Brain microvascular endothelial cell (primary cell): ENCODE measurements around the gene FBXO31.
A peak's percentile ranks its signal among the peaks of the same experiment; 100 is the strongest.
"Not testable (repeated sequence)": the region's sequence is repeated elsewhere in the genome, so short reads cannot be mapped to it uniquely, and the experiment has no call there.

Experiments used
- DNase-seq: peaks from one replicate; pipeline ENCODE4 v3.0.0-alpha.2; 2020
- H3K27ac ChIP-seq: fragments of 250-450 bp; sonication (Bioruptor Pico); 2 replicates; pipeline ENCODE4 v1.5.1; 2020; ENCODE audit warnings: mild to moderate bottlenecking, moderate library complexity
- H3K27me3 ChIP-seq: fragments of 250-450 bp; sonication (Bioruptor Pico); replicated peaks from 2 replicates; pipeline ENCODE4 v1.5.1; 2020; ENCODE audit warnings: mild to moderate bottlenecking
- H3K36me3 ChIP-seq: fragments of 250-450 bp; sonication (Bioruptor Pico); replicated peaks from 2 replicates; pipeline ENCODE4 v1.5.1; 2020; ENCODE audit warnings: mild to moderate bottlenecking
- H3K4me3 ChIP-seq: 2 replicates; pipeline ENCODE4 v1.5.1; 2011; ENCODE audit warnings: low read depth, mild to moderate bottlenecking, control low read depth, low read length, moderate library complexity
- CTCF ChIP-seq: IDR thresholded peaks from 2 replicates; pipeline ENCODE4 v1.5.1; 2011; ENCODE audit warnings: low read depth, mild to moderate bottlenecking, moderate library complexity, low read length, control low read depth, inconsistent platforms; ENCODE audit errors: missing control alignments
- in situ Hi-C: cut with HindIII; loops from 2 replicates; pipeline ENCODE4 v1.10.0; 2017; ENCODE audit warnings: low sequenced_read_pairs, low pct_ligation_motif_present

The FBXO31 gene

GRCh38 chr16:87384162-87384874, 742 bp upstream of the FBXO31 start:
- in situ Hi-C loops, result no loop called here
- no peak for DNase-seq
- Histone ChIP-seq H3K27me3 (no peaks in the 10 kb centered on the region), H3K4me3 (peak overlapping the region; percentile 72), H3K36me3 (no peaks in the 10 kb centered on the region), H3K27ac (peak overlapping the region; percentile 40)
- no peak for TF ChIP-seq CTCF

GRCh38 chr16:87382023-87382785, 1.4 kb downstream of the FBXO31 start:
- in situ Hi-C loops, result no loop called here
- Histone ChIP-seq H3K36me3 (no peaks in the 10 kb centered on the region), H3K4me3 (peak overlapping the region; percentile 72), H3K27me3 (no peaks in the 10 kb centered on the region), H3K27ac (peak overlapping the region; percentile 38)
- no peak for TF ChIP-seq CTCF
- no peak for DNase-seq

GRCh38 chr16:87380881-87381280, 2.7 kb downstream of the FBXO31 start:
- H3K27me3 ChIP-seq, result no peaks in the 10 kb centered on the region
- no peaks in the 10 kb centered on the region for H3K36me3 ChIP-seq
- peak overlapping the region; percentile 62 for H3K27ac ChIP-seq
- peak; percentile 35 for TF ChIP-seq CTCF
- in situ Hi-C loops, result no loop called here
- DNase-seq, result no peak
- no peak overlapping the region for H3K4me3 ChIP-seq

GRCh38 chr16:87380403-87380802, 3.2 kb downstream of the FBXO31 start:
- H3K27ac ChIP-seq, result peak overlapping the region; percentile 62
- no peak for TF ChIP-seq CTCF
- in situ Hi-C loops, result no loop called here
- no peak for DNase-seq
- no peak overlapping the region for H3K4me3 ChIP-seq
- H3K27me3 ChIP-seq, result no peaks in the 10 kb centered on the region
- H3K36me3 ChIP-seq, result no peaks in the 10 kb centered on the region

- DNase-seq, H3K27me3 ChIP-seq, H3K36me3 ChIP-seq, H3K4me3 ChIP-seq, in situ Hi-C loops, H3K27ac ChIP-seq: not testable (repeated sequence)
Observed at GRCh38 chr16:87379312-87379752, 4.2 kb downstream of the FBXO31 start.

GRCh38 chr16:87376660-87377059, 6.9 kb downstream of the FBXO31 start:
- no peak for DNase-seq
- no peak overlapping the region for H3K4me3 ChIP-seq
- TF ChIP-seq CTCF, result no peak
- in situ Hi-C loops, result no loop called here
- H3K27me3 ChIP-seq, result no peaks in the 10 kb centered on the region
- H3K36me3 ChIP-seq, result no peaks in the 10 kb centered on the region
- no peak overlapping the region for H3K27ac ChIP-seq
